Peyer's patch (tissue), 4 donors: Measurements from ENCODE around the gene FAT1. TPM values are rescaled to one million over a fixed set of nuclear protein-coding genes. Genes with fewer than 3 reads are reported as not detected.
A peak's percentile ranks its signal among the peaks of the same experiment; 100 is the strongest.

Source experiments
- DNase-seq, 3 donors: peaks; one replicate each; pipeline ENCODE4 v3.0.0-alpha.2; 2017 to 2019
- H3K27ac ChIP-seq, 4 donors: fragments of 200-600 bp; sonication (generic); one replicate each; pipeline ENCODE4 v1.5.1; 2016 to 2019
- H3K27me3 ChIP-seq, 2 donors: fragments of 200-600 bp; sonication (generic); one replicate each; pipeline ENCODE4 v1.5.1; 2019
- H3K36me3 ChIP-seq, 3 donors: fragments of 200-600 bp; sonication (generic); one replicate each; pipeline ENCODE4 v1.5.1; 2016 to 2019
- H3K4me1 ChIP-seq, 4 donors: fragments of 200-600 bp; sonication (generic); one replicate each; pipeline ENCODE4 v1.5.1; 2016 to 2019
- H3K4me3 ChIP-seq, 4 donors: fragments of 200-600 bp; sonication (generic); 1 replicate in 3 of 4; 2 replicates in 1 of 4; pipeline ENCODE4 v1.5.1; 2016 to 2019; ENCODE audit warnings: mild to moderate bottlenecking in 1 of 4
- H3K9me3 ChIP-seq, 4 donors: fragments of 200-600 bp; sonication (generic); one replicate each; pipeline ENCODE4 v1.5.1; 2016 to 2019; ENCODE audit warnings: mild to moderate bottlenecking in 1 of 4
- CTCF ChIP-seq, 6 experiments: fragments of 450-650 bp in 4 of 6; fragments of 200-600 bp in 2 of 6; sonication (generic) in 1 of 6; IDR thresholded peaks; one replicate each; pipeline ENCODE4 v1.5.1; 2017 to 2019; ENCODE audit warnings: antibody characterized with exemption in 6 of 6, mild to moderate bottlenecking in 3 of 6, moderate library complexity in 1 of 6
- POLR2A ChIP-seq, 2 donors: fragments of 450-650 bp; IDR thresholded peaks; one replicate each; pipeline ENCODE4 v1.5.1; 2017; ENCODE audit warnings: antibody characterized with exemption in 2 of 2, mild to moderate bottlenecking in 2 of 2, moderate library complexity in 2 of 2
- total RNA-seq, 4 donors: library from RNA; depleted of rRNA; stranded (reverse); fragments of >200 nt; gene quantifications; one replicate each; pipeline ENCODE4 v1.1.0, GENCODE V29; 2016

Gene FAT1
- total RNA-seq, 4 donors from 2014 or later = 88.3 to 580 (median 468) TPM

- H3K27ac ChIP-seq = peak overlapping the region in 2 of 4 donors; percentile 63 to 64
Measured at GRCh38 chr4:186739317-186739716, 15.7 kb upstream of the FAT1 start.

GRCh38 chr4:186738421-186738820 lies 14.8 kb upstream of the FAT1 start:
- DNase-seq = no peak

More at GRCh38 chr4:186739317-186739716, 15.7 kb upstream of the FAT1 start:
- TF ChIP-seq POLR2A (IDR thresholded peaks at IDR 0.05) (no peak), CTCF (IDR thresholded peaks at IDR 0.05) (no peak)
- DNase-seq = no peak
- no peaks in the 10 kb centered on the region for H3K27me3 ChIP-seq
- no peaks in the 10 kb centered on the region for H3K9me3 ChIP-seq
- H3K36me3 ChIP-seq = no peaks in the 10 kb centered on the region
- no peak overlapping the region for H3K4me3 ChIP-seq
- H3K4me1 ChIP-seq = peaks cover 0 to 14% (median 0%) of the 10 kb centered on the region in 4 donors

GRCh38 chr4:186737427-186737826 lies 13.8 kb upstream of the FAT1 start:
- Histone ChIP-seq H3K4me1 (peaks cover 0 to 14% (median 0%) of the 10 kb centered on the region in 4 donors), H3K27me3 (no peaks in the 10 kb centered on the region), H3K9me3 (no peaks in the 10 kb centered on the region), H3K27ac (no peak overlapping the region), H3K4me3 (no peak overlapping the region), H3K36me3 (no peaks in the 10 kb centered on the region)
- TF ChIP-seq CTCF (IDR thresholded peaks at IDR 0.05) (no peak), POLR2A (IDR thresholded peaks at IDR 0.05) (no peak)
- no peak for DNase-seq

More at GRCh38 chr4:186738421-186738820, 14.8 kb upstream of the FAT1 start:
- Histone ChIP-seq H3K4me3 (no peak overlapping the region), H3K9me3 (no peaks in the 10 kb centered on the region), H3K27ac (no peak overlapping the region), H3K36me3 (no peaks in the 10 kb centered on the region), H3K27me3 (no peaks in the 10 kb centered on the region), H3K4me1 (peaks cover 0 to 14% (median 0%) of the 10 kb centered on the region in 4 donors)
- TF ChIP-seq POLR2A (IDR thresholded peaks at IDR 0.05) (no peak), CTCF (IDR thresholded peaks at IDR 0.05) (no peak)

- no peaks in the 10 kb centered on the region for H3K36me3 ChIP-seq
- peaks cover 0 to 14% (median 0%) of the 10 kb centered on the region in 4 donors for H3K4me1 ChIP-seq
- H3K27me3 ChIP-seq = no peaks in the 10 kb centered on the region
- no peak overlapping the region for H3K27ac ChIP-seq
- DNase-seq = no peak
- no peak overlapping the region for H3K4me3 ChIP-seq
- H3K9me3 ChIP-seq = no peaks in the 10 kb centered on the region
- no peak for TF ChIP-seq CTCF (IDR thresholded peaks at IDR 0.05)
- TF ChIP-seq POLR2A (IDR thresholded peaks at IDR 0.05) = no peak
Measured at GRCh38 chr4:186736466-186736865, 12.8 kb upstream of the FAT1 start.

- H3K4me3 ChIP-seq = no peak overlapping the region
- H3K36me3 ChIP-seq = no peaks in the 10 kb centered on the region
- no peaks in the 10 kb centered on the region for H3K27me3 ChIP-seq
- H3K9me3 ChIP-seq = no peaks in the 10 kb centered on the region
- H3K27ac ChIP-seq = no peak overlapping the region
- no peak for DNase-seq
- H3K4me1 ChIP-seq = peaks cover 0 to 4% (median 0%) of the 10 kb centered on the region in 4 donors
- TF ChIP-seq CTCF (IDR thresholded peaks at IDR 0.05) = no peak
Measured at GRCh38 chr4:186734251-186734650, 10.6 kb upstream of the FAT1 start.

GRCh38 chr4:186733778-186734177 lies 10.1 kb upstream of the FAT1 start:
- no peak for DNase-seq
- H3K27me3 ChIP-seq = no peaks in the 10 kb centered on the region
- H3K9me3 ChIP-seq = no peaks in the 10 kb centered on the region
- no peak overlapping the region for H3K4me3 ChIP-seq
- TF ChIP-seq POLR2A (IDR thresholded peaks at IDR 0.05) = no peak
- no peak for TF ChIP-seq CTCF (IDR thresholded peaks at IDR 0.05)
- no peaks in the 10 kb centered on the region for H3K36me3 ChIP-seq
- H3K4me1 ChIP-seq = peaks cover 0 to 5% (median 0%) of the 10 kb centered on the region in 4 donors
- no peak overlapping the region for H3K27ac ChIP-seq
